HG03565 (cell line): ENCODE data around the gene GARIN3.
"Not testable (repeated sequence)": the region's sequence is repeated elsewhere in the genome, so short reads cannot be mapped to it uniquely, and the experiment has no call there.

ENCODE experiments used
- ATAC-seq: cut with Tn5 transposase; IDR thresholded peaks from one replicate; pipeline ENCODE4 v1.9.1; 2021; ENCODE audit warnings: mild to moderate bottlenecking, moderate library complexity; ENCODE audit not compliant: unreplicated experiment

GARIN3 gene

GRCh38 chr5:157186309-157187045, 20.4 kb upstream of the GARIN3 start:
- ATAC-seq, result no peak

DNA sequence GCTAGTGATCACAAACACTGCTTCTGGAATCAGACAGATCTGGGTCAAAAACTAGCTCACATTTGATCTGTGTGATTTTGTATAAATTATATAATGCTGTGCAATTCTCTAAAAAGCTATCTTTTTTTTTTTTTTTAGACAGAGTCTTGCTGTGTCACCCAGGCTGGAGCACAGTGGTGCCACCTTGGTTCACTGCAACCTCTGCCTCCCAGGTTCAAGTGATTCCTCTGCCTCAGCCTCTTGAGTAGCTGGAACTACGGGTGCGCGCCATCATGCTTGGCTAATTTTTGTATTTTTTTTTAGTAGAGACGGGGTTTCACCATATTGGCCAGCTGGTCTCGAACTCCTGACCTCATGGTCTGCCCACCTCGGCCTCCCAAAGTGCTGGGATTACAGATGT, 19.1 kb upstream of the GARIN3 start:
- not testable (repeated sequence) for ATAC-seq

DNA sequence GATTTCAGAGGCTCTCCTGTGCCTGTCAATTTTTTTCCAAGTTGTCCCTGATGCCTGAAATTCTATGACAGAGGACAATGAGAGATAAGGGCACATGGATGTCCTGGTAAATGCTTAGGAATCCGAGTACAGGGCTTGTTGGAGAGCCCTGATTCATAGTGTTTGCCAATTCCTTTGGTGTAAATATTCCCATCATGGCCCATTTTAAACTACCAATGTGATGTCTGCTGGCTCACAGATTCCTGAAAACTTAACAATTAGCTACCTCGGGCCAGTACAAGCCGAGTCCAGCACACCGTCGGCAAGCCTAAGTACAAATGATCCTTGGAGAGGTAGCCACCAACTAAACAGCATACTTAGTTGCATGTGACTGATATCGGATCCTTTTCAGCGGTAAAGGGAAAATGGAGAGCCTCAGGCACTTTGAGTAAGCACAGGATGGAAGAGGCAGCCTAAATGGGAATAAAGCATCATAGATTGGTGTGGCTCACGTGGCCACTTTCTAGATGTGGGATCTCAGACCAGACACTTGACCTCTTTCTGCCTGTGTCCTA, 18.1 kb upstream of the GARIN3 start:
- no peak for ATAC-seq

DNA sequence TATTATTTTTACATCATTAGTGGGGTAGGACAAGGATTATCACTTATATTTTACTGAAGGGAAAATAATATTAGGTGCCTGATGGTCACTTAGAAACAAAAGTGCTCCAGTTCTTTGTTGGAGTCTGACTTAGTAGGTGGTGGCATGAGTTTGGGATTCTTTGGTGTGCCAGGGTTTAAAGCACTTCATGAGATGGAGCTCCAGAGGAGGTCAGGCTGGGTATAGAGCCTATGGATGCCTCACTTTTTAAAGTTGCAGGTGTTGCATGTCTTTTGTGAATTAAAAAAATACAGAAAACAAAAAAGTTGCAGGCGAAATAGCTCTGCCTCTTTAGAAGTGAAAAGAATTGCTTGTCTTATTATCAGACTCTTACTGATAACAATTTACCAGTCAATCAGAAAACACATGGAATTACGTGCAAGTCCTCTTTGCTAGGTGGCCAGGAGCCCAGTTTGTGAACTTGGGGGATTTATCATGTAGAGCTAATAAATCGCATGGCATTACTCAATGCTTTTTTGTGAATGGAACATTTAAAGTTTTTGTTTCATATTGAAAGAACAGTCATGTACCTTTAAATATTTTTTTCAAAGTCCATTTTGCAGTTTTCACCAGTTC, 16.2 kb upstream of the GARIN3 start:
- no peak for ATAC-seq

GRCh38 chr5:157180374-157181264, 14.6 kb upstream of the GARIN3 start, which contains the start of gene ITK:
Gene ITK (plus strand): TSS chr5:157180840. CDS start chr5:157180978, 138 bp downstream.
- ATAC-seq, result no peak

DNA sequence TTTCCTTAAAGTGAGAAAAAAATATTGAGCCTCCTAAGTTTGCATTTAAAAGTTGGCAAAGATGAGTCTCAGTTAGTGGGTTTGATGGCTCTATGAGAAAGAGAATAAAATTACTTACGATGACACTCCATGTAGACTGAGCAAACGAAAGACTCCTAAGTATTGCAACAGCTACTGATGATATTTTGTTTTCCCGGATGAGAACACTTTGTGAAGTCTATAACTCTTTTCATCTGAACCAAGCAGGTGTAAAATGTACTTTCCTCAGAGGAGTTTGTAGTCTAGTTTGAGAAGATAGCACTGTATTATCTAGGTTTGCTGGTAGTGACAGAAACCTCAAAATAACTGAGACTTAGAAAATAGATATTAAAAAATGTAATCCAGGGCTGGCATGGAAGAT, 12.9 kb upstream of the GARIN3 start:
- ATAC-seq, result no peak

GRCh38 chr5:157177953-157178352, 11.9 kb upstream of the GARIN3 start:
- ATAC-seq, result no peak

- ATAC-seq, result no peak
These were observed 9.1 kb upstream of the GARIN3 start for GRCh38 chr5:157175071-157175612.

DNA sequence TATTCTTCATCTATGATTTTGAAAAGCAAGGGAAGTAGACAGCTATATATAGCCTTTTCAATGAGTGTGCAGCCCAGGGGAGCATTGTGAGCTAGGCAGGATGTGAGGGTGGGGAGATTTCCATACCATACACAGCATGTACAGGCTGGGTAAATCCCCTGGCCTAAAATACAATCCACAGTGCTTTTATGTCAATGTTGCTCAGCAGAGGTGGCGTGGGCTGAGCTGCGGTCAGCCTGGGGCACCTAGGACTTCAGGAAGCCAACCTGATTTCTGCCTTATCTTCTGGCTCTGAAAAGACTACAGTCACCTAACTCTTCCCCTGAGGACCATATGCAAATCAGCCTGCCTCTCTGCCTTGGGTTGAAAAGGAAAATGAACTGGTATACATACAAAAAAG, 6.3 kb upstream of the GARIN3 start:
- peak; percentile 99 for ATAC-seq

DNA sequence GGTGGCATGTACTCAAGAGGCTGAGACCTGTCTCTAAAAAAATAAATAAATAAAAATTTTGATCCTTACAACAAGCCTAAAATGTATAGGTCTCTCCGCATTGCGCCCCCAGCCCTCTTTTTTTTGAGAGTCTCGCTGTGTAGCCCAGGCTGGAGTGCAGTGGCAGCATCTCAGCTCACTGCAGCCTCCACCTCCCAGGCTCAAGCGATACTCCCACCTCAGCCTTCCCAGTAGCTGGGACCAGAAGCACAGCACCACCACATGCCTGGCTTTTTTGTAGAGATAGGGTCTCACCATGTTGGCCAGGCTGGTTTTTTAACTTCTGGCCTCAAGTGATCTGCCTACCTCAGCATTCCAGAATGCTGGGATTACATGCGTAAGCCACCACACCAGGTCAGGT, 2.2 kb upstream of the GARIN3 start:
- no peak for ATAC-seq

DNA sequence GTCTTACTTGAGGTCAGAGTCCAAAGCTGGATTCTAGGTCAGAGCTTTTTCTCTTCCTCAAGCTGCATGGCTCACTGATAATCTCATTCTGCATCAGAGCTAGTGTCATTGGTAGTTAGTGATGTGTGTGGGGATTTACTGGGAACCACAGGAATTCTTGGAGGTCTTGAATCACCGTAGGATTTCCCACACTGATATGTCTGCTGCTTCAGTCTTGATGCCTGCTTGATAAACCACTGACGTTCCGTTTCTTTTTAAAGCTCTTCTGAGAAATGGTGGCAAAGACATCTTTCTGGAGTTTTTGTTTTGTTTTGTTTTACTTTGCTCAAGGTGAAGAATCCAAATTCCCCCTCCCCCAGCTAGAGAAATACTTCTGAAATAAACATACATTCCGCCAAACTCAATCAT, 1.2 kb upstream of the GARIN3 start:
- ATAC-seq, result no peak

GRCh38 chr5:157165668-157166067, 396 bp downstream of the GARIN3 start:
- ATAC-seq, result no peak

DNA sequence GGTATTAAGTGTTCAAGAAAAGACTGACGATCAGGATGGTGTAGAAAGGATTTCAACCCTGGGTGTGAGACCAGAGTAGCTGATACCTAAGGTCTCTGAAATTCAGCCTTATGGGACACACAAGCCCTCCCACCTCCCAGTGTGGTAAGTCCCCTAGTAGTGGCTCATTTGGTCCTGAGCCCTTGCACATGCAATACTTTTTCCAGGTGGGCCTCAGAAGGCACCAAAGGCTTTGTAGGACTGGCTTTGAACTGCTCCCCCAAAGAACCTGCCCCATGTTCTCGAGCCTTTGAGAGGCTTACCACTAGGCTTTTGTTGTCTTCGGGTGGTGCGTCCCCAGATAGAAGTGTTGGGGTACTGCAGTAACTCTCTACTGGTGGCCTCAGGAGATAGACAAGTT, 803 bp downstream of the GARIN3 start:
- no peak for ATAC-seq

GRCh38 chr5:157164521-157164920, 1.5 kb downstream of the GARIN3 start:
- no peak for ATAC-seq

GRCh38 chr5:157162919-157163510, 3.0 kb downstream of the GARIN3 start:
- no peak for ATAC-seq

DNA sequence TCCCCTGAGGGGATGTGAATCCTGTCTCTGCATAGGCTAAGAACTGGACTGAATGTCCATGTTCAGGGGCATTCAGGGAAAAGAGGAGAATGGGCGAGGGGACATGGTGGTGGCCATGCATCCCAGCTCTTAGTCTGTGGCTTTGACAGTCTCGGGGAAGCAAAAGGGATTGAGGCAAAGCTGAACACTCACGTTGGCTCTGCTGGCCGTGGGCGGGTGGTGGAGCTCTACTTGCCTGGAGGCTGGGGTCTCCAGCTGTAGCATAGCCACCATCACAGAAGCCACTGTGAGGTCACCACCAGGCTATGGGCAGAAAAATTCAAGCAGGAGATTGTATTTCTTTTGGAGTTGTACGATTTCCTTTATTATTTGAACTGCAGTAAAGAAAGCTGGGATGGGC, 4.1 kb downstream of the GARIN3 start:
- no peak for ATAC-seq

GRCh38 chr5:157160001-157160400, 6.1 kb downstream of the GARIN3 start:
- ATAC-seq, result no peak

DNA sequence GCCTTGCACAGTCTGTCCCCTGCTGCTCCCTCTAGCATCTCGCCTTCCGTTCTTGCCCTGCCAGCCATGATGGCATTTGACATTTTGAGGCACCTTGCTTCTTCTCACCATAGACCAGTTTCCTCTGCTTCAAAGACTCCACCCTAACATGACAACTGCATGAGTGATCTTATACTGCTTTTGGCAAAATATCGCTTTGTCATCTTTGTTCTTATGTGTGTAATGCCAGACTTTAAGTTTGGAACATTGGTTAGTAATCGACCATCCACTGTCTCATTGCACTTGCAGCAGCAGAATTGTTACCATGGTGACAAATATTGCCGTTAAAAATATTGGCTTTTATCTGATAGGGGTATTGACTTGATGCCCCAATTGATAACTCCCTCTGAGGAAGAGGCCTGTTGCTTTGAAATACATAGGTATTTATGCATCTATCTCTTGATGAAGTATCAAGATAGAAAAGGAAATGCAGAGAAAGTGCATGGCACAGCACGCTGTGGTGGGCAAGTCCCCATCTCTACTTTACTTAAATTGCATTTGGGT, 6.8 kb downstream of the GARIN3 start:
- no peak for ATAC-seq

DNA sequence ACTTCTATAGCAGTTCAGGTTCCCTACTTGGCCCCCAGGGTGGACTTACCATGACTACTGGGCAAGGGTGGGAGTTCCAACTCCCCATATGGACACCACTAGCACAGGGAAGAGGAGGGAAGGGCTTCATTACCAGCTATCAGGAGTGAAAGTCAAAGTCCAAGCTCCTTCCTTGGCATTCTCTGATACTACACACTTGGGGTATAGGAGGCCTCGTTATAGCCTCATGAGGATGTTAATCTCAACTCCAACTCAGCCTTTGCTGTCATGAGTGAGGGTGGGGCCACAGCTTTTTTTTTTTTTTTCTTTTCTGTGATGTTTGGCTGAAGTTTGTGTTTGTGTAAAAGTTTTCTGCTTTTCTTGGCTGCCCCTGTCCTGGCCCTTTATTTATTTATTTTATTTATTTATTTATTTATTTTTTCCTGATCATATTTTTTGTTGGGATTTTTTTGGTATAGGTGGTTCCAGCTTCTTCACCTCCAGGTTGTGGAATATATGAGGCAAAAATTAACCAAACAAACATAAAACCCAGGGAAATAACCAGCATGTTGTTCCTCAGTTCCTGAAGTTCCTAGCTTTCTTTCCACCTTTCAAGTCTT, 8.7 kb downstream of the GARIN3 start:
- ATAC-seq, result no peak

GRCh38 chr5:157155297-157155696, 10.8 kb downstream of the GARIN3 start:
- no peak for ATAC-seq
